AG04449 (cell line): ENCODE results near the gene CADM4.
"Not testable (repeated sequence)": the region's sequence is repeated elsewhere in the genome, so short reads cannot be mapped to it uniquely, and the experiment has no call there.

Experiments used
- CTCF ChIA-PET: fragments of 350-600 bp; formaldehyde crosslinking; extraction: SDS; loops from one replicate; lab custom pipeline; 2021; ENCODE audit warnings: antibody characterized with exemption; lab: Yijun Ruan, JAX
- POLR2A ChIA-PET: fragments of 400-600, 350-600 bp; formaldehyde crosslinking; extraction: SDS; loops from one replicate; lab custom pipeline; 2020; ENCODE audit warnings: antibody characterized with exemption, inconsistent platforms; lab: Yijun Ruan, JAX
- DNase-seq: peaks from one replicate; pipeline ENCODE4 v3.0.0-alpha.2; 2010; ENCODE audit warnings: low read depth, low spot score
- H3K4me3 ChIP-seq: 2 replicates; pipeline ENCODE4 v1.5.1; 2011; ENCODE audit warnings: low read depth, mild to moderate bottlenecking, control low read depth, low read length
- CTCF ChIP-seq: IDR thresholded peaks from one replicate; pipeline ENCODE4 v1.5.1; 2011; ENCODE audit warnings: mild to moderate bottlenecking, moderate library complexity, low read length, control low read depth, inconsistent platforms; ENCODE audit not compliant: insufficient read depth; ENCODE audit errors: missing control alignments

Gene CADM4

GRCh38 chr19:43638214-43638994 is 1.2 kb downstream of the CADM4 start:
- DNase-seq = no peak
- ChIA-PET CTCF (interaction anchor here (0.8 to 1.5 kb wide), 2 partner anchors 13 to 31 kb away, joined by 3 to 5 read pairs; no protein-coding TSS in a partner anchor), POLR2A (no interaction called here)
- H3K4me3 ChIP-seq = no peak overlapping the region
- no peak for TF ChIP-seq CTCF

DNA sequence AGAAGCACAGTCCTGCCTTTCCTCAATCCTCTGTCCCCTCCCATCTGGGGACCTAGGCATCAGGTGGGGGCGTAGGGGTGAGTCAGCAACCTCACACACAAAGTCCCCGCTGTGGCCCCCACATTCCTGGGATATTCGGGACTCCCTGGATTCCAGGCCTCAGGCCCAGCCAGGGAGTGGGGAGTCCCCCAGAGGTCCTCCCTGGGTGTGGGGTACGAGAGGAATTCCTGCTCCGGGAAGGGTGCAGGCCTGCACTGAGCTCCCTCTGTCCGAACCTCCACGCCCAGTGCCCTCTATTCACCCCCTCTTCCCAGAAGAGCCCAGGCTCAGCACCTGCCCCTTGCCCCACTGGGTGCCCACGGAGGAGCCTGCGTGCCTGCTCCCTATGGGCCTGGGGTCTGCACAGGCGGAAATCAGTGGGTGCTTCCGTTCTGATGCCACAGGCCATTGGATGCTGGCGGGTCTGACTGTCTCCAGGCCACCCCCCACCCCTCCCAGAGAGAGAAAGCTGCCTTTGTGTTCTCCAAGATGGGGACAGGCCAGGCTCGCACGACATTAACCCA is 3.4 kb downstream of the CADM4 start:
- no peak overlapping the region for H3K4me3 ChIP-seq
- ChIA-PET CTCF (no interaction called here), POLR2A (no interaction called here)
- no peak for TF ChIP-seq CTCF
- no peak for DNase-seq

DNA sequence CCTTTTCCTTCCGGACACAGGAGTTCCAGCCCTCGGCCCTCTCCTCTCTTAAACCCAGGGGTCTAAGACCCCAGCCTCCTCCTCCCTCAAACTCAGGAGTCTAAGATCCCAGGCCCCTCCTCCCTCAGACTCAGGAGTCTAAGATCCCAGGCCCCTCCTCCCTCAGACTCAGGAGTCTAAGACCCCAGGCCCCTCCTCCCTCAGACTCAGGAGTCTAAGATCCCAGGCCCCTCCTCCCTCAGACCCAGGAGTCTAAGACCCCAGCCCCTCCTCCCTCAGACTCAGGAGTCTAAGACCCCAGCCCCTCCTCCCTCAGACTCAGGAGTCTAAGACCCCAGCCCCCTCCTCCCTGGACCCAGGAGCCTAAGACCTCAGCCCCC is 4.1 kb downstream of the CADM4 start:
- CTCF ChIA-PET = interaction anchor here (2.3 kb wide), 1 partner anchor 33 kb away, joined by 5 read pairs; no protein-coding TSS in a partner anchor
- H3K4me3 ChIP-seq, DNase-seq, POLR2A ChIA-PET: not testable (repeated sequence)

- POLR2A ChIA-PET = no interaction called here
- TF ChIP-seq CTCF = no peak
- no peak overlapping the region for H3K4me3 ChIP-seq
- no peak for DNase-seq
- CTCF ChIA-PET = interaction anchor here (2.3 kb wide), 1 partner anchor 34 kb away, joined by 5 read pairs; no protein-coding TSS in a partner anchor
Measured at GRCh38 chr19:43634872-43635560, 4.6 kb downstream of the CADM4 start.

GRCh38 chr19:43634506-43634871 is 5.2 kb downstream of the CADM4 start:
- ChIA-PET CTCF (interaction anchor here (1.0 to 2.3 kb wide), 3 partner anchors 13 to 40 kb away, joined by 3 to 5 read pairs (median 3); no protein-coding TSS in a partner anchor), POLR2A (no interaction called here)
- no peak for TF ChIP-seq CTCF
- DNase-seq = no peak
- no peak overlapping the region for H3K4me3 ChIP-seq

DNA sequence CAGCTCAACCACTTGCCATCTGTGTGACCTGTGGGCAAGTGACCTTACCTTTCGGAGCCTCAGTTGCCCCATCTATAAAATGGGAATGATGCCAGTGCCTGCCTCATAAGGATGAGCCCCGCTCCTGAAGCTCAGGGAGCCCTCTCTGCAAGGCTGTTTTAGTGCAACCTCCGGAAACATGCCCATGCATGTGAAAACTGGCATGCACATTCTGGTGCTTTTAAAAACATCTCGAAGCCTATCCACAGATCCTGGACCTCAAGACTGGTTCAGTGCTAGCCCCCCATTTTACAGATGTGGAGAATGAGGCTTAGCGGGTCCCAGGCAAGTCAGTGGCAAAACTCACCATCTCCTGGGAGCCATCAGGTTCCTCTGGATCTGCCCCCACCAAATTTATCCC is 5.6 kb downstream of the CADM4 start:
- H3K4me3 ChIP-seq = no peak overlapping the region
- ChIA-PET POLR2A (no interaction called here), CTCF (interaction anchor here (1.0 to 2.3 kb wide), 3 partner anchors 13 to 39 kb away, joined by 3 to 5 read pairs (median 3); no protein-coding TSS in a partner anchor)
- TF ChIP-seq CTCF = no peak
- no peak for DNase-seq
